AG10803 (cell line): Measurements from ENCODE around the gene OR5A1.

Source experiments
- DNase-seq: peaks from one replicate; pipeline ENCODE4 v3.0.0; 2010; ENCODE audit warnings: low read depth
- H3K4me3 ChIP-seq: 2 replicates; pipeline ENCODE4 v1.5.1; 2011; ENCODE audit warnings: mild to moderate bottlenecking, low read length, control low read depth
- TF ChIP-seq, protein P1 (sequence below): conservative IDR thresholded peaks from 2 replicates; pipeline ENCODE4 v1.5.1; 2011; ENCODE audit warnings: mild to moderate bottlenecking, low read length, control low read depth, inconsistent platforms

OR5A1 gene

DNA sequence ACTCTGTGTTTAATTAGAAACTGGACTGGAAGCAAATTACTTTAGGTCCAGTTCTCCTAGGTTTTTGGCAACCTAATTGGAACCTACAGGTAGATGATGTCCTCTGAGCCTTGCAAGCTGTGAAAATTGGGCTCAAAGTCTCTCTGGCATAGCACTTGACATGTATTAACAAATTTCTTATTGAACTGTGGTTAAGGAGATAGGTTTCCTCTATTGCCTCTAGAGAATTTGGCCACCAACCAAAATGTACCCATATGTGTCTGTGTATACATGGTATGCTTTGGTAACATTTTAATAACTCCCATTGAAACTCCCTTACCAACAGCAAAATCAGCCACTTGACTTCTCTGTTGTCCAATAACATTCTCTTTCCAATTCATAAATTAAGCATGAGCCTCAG is 36.7 kb downstream of the OR5A1 start, which contains the start of gene OR4D10:
Gene OR4D10, plus strand, starts transcription at position 301 of the 400 bp plus-strand sequence. CDS start 4,115 bp downstream, outside the sequence.
- DNase-seq = no peak
- no peak within 1 kb of the TSS for H3K4me3 ChIP-seq
- TF ChIP-seq, protein P1, sequence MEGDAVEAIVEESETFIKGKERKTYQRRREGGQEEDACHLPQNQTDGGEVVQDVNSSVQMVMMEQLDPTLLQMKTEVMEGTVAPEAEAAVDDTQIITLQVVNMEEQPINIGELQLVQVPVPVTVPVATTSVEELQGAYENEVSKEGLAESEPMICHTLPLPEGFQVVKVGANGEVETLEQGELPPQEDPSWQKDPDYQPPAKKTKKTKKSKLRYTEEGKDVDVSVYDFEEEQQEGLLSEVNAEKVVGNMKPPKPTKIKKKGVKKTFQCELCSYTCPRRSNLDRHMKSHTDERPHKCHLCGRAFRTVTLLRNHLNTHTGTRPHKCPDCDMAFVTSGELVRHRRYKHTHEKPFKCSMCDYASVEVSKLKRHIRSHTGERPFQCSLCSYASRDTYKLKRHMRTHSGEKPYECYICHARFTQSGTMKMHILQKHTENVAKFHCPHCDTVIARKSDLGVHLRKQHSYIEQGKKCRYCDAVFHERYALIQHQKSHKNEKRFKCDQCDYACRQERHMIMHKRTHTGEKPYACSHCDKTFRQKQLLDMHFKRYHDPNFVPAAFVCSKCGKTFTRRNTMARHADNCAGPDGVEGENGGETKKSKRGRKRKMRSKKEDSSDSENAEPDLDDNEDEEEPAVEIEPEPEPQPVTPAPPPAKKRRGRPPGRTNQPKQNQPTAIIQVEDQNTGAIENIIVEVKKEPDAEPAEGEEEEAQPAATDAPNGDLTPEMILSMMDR = no peak

DNA sequence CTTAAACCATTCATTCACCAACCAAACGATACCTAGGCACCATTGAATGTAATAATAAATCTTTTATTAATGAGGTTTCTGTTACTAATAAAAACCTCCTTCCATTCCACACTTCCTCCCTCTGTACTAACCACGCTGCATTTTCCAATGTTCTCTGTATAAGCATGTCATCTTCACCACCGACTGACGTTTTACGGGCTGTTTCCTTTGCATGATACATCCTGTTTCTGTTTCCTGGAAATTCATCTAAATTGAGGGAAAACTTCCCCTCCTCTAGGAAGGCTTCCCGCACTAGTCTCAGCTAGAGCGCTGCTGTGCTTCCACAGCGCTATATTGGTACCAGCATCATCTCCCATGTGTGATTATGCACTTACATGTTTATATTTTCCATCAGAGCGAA is 38.9 kb downstream of the OR5A1 start:
- no peak for DNase-seq
- H3K4me3 ChIP-seq = no peak overlapping the region
- TF ChIP-seq, protein P1 = no peak

DNA sequence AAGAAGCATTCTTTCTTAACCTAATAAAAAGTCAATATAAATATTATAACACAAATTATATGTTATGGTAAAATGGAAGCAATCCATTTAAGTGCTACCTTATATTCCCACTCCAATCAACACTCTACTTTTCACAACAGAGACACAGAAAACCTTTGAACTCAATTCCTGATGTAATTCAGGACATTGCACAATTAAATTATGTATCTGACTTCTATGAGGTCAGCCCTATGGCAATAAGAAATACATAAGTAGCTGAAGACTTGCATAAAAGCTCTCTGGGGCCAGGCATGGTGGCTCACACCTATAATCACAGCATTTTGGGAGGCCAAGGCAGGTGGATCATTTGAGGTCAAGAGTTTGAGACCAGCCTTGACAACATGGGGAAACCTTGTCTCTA is 43.6 kb downstream of the OR5A1 start:
- no peak overlapping the region for H3K4me3 ChIP-seq
- TF ChIP-seq, protein P1 = no peak
- no peak for DNase-seq

DNA sequence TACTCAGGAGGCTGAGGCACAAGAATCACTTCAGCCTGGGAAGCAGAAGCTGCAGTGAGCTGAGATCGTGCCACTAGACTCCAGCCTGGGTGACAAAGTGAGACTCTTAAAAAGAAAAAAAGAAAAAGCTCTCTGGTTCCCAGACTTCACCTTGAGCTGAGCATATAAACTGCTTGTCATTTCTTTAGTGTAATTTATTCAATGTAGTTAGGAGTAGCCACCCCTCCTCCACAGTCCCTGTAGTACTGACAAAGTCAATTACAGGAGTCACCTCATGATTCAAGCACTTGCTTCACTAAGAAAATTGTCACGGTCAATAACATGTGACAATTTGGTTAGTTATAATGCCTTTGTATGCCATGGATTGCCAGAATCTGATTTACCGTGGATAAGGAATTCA is 44.1 kb downstream of the OR5A1 start:
- TF ChIP-seq, protein P1 = no peak
- no peak overlapping the region for H3K4me3 ChIP-seq
- DNase-seq = no peak
